GM18511 (cell line): ENCODE measurements around the gene DDC.
"Not testable (repeated sequence)": the region's sequence is repeated elsewhere in the genome, so short reads cannot be mapped to it uniquely, and the experiment has no call there.

Source experiments
- ATAC-seq: cut with Tn5 transposase; IDR thresholded peaks from one replicate; pipeline ENCODE4 v1.9.1; 2021; ENCODE audit warnings: mild to moderate bottlenecking, moderate library complexity; ENCODE audit not compliant: unreplicated experiment

DDC gene

GRCh38 chr7:50590535-50590934 is 25.3 kb upstream of the DDC start:
- no peak for ATAC-seq

GRCh38 chr7:50589364-50589763 is 24.2 kb upstream of the DDC start:
- peak; percentile 27 for ATAC-seq

GRCh38 chr7:50588937-50589336 is 23.7 kb upstream of the DDC start:
- ATAC-seq = no peak

GRCh38 chr7:50587737-50588136 is 22.5 kb upstream of the DDC start:
- ATAC-seq = no peak

GRCh38 chr7:50584793-50585408 is 19.7 kb upstream of the DDC start:
- no peak for ATAC-seq

- no peak for ATAC-seq
Measured at GRCh38 chr7:50584386-50584785, 19.2 kb upstream of the DDC start.

- not testable (repeated sequence) for ATAC-seq
Measured at GRCh38 chr7:50583295-50583694, 18.1 kb upstream of the DDC start.

- not testable (repeated sequence) for ATAC-seq
Measured at GRCh38 chr7:50582271-50582670, 17.1 kb upstream of the DDC start.

GRCh38 chr7:50580666-50581065 is 15.5 kb upstream of the DDC start:
- not testable (repeated sequence) for ATAC-seq

- ATAC-seq = no peak
Measured at GRCh38 chr7:50580057-50580456, 14.9 kb upstream of the DDC start.

GRCh38 chr7:50578105-50578504 is 12.9 kb upstream of the DDC start:
- ATAC-seq = not testable (repeated sequence)

- ATAC-seq = no peak
Measured at GRCh38 chr7:50577569-50577968, 12.4 kb upstream of the DDC start.

- ATAC-seq = not testable (repeated sequence)
Measured at GRCh38 chr7:50576388-50576787, 11.2 kb upstream of the DDC start.

GRCh38 chr7:50567715-50568261 is 2.6 kb upstream of the DDC start:
- no peak for ATAC-seq

- ATAC-seq = no peak
Measured at GRCh38 chr7:50565977-50566376, 772 bp upstream of the DDC start.

- no peak for ATAC-seq
Measured at GRCh38 chr7:50565559-50565916, 333 bp upstream of the DDC start.

GRCh38 chr7:50564171-50564570 is 1.0 kb downstream of the DDC start:
- no peak for ATAC-seq

- ATAC-seq = no peak
Measured at GRCh38 chr7:50562136-50562535, 3.1 kb downstream of the DDC start.

GRCh38 chr7:50560865-50561351 is 4.3 kb downstream of the DDC start:
- no peak for ATAC-seq

GRCh38 chr7:50559881-50560280 is 5.3 kb downstream of the DDC start:
- no peak for ATAC-seq

- no peak for ATAC-seq
Measured at GRCh38 chr7:50558294-50559053, 6.7 kb downstream of the DDC start.

GRCh38 chr7:50557099-50557498 is 8.1 kb downstream of the DDC start:
- no peak for ATAC-seq
